HG03432 (cell line): ENCODE measurements around the gene DDX6.
"Not testable (repeated sequence)": the region's sequence is repeated elsewhere in the genome, so short reads cannot be mapped to it uniquely, and the experiment has no call there.

ENCODE experiments used
- ATAC-seq: cut with Tn5 transposase; IDR thresholded peaks from one replicate; pipeline ENCODE4 v1.9.1; 2021; ENCODE audit warnings: mild to moderate bottlenecking, moderate library complexity; ENCODE audit not compliant: unreplicated experiment

Gene DDX6, protein sequence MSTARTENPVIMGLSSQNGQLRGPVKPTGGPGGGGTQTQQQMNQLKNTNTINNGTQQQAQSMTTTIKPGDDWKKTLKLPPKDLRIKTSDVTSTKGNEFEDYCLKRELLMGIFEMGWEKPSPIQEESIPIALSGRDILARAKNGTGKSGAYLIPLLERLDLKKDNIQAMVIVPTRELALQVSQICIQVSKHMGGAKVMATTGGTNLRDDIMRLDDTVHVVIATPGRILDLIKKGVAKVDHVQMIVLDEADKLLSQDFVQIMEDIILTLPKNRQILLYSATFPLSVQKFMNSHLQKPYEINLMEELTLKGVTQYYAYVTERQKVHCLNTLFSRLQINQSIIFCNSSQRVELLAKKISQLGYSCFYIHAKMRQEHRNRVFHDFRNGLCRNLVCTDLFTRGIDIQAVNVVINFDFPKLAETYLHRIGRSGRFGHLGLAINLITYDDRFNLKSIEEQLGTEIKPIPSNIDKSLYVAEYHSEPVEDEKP

DNA sequence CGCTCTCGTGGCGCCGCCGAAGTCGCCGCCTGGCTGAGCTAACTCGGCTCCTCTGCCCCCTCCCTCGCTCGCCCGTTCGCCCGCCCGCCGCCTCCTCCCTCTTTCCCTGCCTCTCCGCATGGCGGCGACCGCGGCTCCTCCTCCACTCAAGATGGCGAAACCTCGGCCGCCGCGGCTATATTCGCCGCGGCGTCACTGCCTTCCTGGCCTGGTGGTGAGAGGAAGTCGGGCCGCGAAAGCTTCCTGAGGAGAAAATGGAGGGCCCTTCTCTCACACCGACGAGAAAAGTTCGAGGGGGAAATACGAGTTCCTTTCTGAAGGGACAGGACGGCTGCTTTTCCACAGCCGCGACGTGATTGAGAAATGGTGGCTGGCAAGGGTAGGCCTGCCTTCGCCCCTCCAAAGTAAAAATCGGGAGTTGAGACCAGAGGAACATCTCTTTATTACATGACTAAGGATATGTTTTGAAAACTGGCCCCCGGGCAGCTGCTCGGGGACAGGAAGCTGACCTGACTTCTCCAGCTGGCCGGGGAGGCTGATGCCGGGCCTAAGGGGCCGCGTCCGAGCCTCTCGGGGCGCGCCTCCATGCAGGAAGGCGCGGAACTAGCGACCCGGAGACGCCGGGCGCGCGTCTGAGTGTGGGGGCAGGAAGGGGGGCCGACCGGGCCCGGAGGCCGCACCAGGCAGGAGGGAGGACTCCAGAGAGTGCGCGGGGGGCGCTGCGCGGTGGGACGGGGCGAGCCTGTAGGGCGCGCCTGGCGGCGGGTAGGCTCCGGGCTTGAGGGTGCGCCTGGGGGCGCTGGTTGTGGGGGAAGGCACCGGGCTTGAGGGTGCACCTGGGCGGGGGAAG, at the start of gene DDX6:
Gene DDX6, minus strand, starts transcription at position 54 of the 850 bp plus-strand sequence. CDS start 4,913 bp downstream, outside the sequence.
- peak; percentile 53 for ATAC-seq

DNA sequence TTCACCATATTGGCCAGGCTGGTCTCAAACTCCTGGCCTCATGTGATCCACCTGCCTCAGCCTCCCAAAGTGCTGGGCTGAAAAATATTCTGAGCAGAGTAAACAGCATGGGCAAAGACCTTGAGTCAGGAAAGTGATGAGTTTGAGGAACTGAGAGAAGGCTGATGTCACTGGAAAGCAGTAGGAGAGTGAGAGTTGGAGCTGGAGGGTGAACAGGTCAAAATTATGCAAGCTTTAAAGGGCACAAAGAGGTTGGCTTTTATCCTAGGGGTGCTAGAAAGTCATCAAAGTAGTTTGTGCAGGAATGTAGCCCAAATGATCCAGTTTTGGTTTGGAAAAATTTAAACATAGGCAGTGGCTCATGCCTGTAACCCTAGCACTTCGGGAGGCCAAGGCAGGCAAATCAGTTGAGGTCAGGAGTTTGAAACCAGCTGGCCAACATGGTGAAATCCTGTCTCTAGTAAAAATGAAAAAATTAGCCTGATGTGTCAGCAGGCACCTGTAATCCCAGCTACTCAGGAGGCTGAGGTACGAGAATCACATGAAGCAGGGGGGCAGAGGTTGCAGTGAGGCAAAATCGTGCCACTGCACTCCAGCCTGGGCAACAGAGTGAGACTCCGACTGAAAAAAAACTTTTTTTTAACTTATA, 48.1 kb upstream of the DDX6 start:
- peak; percentile 78 for ATAC-seq

DNA sequence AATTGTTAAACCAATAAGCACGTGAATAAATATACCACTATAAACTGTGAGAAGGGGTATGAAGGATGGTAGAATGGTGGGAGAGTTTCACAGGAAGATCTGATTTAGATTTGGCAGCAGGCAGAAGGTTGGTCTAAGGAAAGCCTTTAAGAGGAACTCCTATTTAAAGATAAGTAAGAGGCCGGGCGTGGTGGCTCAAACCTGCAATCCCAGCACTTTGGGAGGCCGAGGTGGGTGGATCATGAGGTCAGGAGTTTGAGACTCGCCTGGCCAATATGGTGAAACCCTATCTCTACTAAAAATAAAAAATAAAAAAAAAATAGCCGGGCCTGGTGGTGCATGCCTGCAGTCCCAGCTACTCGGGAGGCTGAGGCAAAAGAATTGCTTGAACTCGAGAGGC, 46.9 kb upstream of the DDX6 start:
- ATAC-seq = no peak

DNA sequence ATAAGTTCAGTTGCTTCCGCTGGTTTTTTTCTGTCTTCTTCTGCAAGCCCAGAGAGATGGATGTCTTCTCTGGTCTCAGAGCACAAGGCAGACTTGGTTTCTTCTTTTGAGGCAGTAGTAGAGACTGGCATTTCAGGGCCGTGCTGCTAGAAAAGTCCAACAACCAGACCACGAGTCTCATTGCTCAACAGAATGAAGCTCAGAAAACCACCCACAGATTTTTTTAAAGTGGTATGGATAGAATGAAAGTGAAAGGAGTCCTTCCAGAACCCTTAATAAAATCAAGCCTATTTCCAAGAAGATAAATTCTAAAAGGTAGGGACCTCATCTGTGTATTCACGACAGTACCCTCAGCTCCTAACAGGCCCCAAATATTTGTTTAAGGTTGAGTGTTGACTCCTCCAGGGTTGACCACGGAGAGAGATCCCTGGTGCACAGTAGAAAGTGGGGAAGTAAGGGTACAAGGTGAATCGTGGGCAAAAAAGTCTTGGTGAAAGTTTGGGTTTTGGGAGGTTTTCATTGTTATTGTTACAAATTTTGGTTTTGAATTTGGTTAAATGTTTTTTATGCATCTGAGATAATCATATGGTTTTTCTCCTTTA, 43.6 kb upstream of the DDX6 start:
- ATAC-seq = no peak

DNA sequence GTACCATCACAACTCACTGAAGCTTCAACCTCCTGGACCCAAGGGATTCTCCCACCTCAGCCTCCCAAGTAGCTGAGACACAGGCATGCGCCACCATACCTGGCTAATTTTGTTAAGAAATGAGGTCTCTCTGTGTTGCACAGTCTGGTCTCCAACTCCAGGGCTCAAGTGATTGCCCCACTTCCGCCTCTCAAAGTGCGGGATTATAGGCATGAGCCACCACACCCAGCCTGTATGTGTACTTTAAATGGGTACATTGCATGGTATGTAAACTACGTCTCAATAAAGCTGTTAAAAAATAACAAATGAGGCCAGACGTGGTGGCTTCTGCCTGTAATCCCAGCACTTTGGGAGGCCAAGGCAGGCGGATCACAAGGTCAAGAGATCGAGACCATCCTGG, 36.2 kb upstream of the DDX6 start:
- ATAC-seq = no peak

DNA sequence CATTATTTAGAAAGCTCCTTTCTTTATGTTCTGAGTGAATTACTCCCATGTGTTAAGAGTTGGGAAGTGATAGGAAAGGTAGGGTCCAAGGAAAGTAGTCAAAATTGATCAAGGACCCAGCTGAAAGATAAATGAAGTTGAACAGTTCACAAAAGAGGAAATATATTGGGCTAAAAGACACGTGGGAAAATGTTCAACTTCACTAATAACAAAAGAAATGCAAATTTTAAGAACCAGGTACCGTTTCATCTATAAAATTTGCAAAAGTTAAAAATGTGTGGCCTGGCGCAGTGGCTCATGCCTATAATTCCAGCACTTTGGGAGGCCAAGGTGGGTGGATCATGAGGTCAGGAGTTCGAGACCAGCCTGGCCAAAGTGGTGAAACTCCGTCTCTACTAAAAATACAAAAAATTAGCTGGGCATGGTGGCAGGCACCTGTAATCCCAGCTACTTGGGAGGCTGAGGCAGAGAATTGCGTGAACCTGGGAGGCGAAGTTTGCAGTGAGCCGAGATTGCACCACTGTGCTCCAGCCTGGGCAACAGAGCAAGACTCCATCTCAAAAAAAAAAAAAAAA, 32.1 kb upstream of the DDX6 start:
- not testable (repeated sequence) for ATAC-seq

DNA sequence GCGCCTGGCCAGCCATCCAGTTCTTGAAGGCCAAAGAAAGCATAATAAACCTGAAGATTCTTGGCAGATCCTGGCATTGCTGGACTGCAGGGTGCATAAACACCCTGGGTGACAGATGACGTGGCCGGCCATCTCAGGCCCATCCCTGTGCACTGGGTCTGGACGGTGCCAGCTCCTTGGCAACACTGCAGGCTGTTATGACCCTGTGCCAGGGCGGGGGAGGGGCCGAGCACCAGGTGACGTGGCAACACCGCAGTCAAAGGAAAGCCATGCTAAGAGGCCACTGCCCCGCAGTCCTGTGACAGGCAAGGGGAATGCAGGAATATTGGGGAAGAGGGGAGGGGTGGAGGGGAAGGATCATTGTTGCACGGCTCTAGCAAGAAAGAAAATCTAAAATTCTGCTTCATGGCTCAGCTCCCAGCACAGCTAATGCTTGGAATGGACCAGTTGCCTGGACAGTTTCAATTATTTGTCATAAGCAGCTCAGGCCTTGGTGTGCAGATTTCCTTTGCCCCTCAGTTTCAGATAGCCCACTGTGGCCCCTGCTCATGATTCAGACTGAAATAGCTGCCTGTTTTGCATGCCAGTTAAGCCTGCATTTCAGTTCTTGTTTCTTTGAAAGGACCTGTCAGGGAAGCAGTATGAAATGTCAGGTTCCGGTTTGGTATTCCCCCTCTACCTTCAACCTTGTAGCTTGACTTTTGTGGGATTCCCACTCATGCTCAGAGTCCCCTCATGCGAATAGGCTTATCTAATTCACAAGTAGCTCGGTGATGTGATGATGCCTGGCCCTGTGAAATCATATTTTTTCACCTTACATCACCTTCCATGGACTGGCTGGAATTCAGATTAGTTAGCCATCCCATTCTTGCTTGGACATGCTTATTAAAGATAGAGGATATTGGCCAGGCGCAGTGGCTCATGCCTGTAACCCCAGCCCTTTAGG, 29.7 kb upstream of the DDX6 start:
- ATAC-seq = peak; percentile 93

DNA sequence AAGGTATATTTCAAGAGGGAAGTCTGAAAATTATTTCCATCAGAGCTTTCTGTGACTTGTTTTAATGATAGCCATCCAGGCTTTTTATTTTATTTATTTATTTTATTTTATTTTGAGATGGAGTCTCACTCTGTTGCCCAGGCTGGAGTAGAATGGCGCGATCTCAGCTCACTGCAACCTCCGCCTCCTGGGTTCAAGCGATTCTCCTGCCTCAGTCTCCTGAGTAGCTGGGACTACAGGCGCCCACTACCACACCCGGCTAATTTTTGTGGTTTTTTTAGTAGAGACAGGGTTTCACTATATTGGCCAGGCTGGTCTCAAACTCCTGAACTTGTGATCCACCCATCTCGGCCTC, 29.0 kb upstream of the DDX6 start:
- ATAC-seq = not testable (repeated sequence)

DNA sequence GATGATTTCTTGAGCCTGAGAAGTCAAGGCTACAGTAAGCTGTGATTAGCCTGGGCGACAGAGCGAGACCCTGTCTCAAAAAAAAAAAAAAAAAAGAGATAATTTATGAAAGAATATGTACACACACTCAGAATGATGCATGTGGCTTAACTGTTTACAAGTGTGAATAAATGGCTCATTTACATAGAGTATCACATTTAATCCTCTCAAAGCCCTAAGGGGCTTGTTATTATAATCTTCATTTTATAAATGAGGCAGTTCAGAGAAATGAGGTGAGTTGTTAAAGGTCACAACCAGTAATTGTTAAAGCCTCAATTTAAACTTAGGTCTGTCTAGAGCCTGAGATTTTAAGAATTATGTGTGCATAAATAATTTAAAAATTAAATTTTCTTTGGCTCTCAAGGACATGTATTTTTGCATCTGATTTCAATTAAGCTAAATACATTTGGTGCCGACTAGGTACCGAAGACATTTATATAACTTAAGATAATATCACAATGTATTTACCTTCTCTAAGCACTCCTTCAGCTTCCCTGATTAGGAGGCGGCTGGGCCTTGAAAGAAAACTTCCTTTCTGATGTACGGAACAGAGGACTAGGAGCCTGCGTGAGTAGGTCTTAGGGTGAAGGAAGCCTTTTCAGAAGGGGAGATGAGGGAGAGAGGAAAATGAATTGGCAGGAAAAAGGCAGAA, 28.5 kb upstream of the DDX6 start:
- ATAC-seq = no peak

DNA sequence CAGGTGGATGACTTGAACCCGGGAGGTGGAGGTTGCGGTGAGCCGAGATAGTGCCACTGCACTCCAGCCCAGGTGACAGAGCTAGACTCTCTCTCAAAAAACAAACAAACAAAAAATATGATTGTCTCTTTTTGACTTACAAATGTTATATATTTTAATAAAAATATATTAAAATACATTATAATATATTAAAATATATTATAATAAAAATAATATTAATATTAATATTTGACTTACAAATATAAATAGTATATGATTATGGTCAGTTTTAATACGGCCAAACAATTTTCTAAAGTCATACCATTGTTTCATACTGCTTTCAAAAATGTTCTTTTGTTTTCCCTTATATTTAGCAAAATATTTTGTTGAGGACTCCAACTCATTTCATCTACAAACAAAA, 27.2 kb upstream of the DDX6 start:
- ATAC-seq = no peak

DNA sequence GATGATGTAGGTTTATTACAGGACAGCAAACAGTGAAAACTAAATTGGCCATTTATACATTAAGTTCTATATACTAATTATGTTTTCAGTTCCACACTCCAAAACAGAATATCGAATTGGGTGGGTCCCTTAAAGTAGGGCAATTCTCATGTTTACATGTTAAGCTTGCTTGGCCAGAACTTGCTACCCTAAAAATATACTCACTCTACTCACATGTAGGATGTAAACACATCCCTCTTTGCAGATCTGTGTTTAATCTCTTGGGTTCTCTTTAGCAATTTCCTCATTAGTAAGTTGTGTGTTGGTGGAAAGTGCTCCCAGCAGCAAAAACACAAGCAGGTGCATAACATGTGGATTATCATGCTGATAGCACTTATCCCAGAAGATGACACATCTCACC, 22.6 kb upstream of the DDX6 start:
- no peak for ATAC-seq

DNA sequence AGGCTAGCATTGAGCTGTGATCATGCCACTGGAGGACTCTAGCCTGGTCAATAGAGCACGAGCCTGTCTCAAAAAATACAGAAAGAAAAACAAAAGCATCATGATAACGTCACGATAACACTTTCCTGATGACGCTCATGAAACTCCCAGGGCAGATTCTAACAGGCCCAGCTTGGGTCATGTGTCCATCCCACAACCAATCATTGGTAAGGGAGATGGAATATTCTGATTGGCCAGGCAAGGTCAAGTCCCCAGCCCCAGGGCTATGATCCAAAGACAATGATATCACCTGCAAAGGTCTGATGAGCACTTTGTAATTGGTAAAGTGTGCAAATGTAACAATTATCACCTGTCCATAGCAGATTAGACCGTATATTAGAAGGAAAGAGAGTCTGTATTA, 21.5 kb upstream of the DDX6 start:
- ATAC-seq = no peak

DNA sequence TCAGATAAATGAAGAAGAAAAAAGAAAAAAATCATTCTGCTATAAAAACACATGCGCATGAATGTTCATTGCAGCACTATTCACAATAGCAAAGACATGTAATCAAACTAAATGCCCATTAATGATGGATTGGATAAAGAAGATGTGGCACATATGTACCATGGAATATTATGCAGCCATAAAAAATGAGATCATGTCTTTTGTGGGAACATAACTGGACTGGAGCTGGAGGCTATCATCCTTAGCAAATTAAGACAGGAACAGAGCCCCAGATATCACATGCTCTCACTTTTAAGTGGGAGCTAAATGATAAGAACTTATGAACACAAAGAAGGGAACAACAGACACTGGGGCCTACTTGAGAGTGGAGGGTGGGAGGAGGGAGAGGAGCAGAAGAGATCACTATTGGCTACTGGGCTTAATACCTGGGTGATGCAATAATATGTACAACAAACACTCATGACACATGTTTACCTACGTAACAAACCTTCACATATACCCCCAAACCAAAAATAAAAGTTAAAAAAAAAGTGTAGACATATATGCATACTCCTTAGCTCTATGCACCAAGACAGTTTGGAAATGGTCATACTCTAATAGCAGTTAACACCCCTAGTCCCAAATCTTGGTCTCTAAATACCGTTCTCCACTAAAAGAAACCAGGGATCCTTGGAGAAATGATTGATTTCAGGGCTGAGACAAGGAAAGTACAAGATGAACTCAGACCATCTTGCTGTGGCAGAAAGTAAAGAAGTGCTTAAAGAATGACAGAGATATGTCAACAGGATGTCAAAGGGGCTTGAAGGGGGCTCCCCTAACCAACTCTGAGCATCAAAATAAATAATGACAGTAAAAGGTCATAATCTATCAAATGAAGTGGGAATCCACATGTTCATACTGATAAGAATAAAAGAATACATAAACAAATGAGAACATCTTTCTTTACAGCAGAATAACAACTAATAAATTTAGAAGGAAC, 17.1 kb upstream of the DDX6 start:
- no peak for ATAC-seq

DNA sequence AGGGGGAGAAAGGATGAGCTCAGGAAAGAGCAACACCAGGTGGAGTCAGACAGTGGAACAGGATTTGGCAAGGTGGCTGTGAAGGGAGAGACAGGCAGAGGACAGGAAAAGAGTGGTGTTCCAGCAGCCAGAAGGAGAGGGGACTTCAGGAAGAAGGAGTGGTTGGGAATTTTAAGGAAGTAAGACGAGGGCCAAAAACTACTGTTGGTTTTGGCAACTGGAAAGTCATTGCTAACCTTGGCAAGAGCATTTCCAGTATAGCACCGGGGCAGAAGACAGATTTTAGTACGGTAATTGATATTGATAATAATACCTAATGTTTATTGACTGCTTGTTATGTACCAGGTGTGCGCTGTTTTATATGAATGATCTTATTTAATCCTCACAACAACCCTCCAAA, 15.4 kb upstream of the DDX6 start:
- no peak for ATAC-seq

DNA sequence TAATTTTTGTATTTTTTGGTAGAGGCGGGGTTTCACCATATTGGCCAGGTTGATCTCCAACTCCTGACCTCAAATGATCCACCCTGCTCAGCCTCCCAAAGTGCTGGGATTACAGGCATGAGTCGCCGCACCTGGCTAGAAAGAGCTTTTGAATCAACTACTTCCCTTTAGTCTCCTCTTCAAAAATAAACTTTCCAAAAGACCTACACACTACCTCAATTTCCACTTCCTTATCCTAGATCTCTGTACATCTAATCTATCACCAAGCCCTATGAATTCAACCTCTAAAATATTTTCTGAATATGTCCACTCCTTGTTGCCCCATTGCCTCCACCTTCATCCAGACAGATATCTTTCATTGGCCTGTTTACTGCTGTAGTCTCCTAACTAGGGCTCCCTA, 13.1 kb upstream of the DDX6 start:
- no peak for ATAC-seq

DNA sequence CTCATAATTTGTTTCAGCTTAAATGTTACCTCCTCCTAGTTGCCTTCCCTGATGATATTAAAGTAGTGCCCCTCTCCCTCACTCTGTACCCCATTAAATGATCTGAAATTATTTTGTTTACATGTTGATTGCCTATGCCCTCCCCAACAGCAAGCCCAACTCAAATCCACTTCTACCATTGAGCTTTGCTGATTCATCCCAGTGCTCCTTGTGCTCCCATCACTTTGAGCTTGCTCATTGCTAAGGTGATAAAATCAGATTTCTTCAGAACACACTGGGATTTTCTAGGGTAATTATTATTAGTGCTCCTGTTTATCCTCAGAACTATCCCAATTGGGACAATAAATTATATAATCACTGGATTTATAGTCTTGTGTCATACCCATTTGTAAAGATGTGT, 8.4 kb upstream of the DDX6 start:
- ATAC-seq = no peak

DNA sequence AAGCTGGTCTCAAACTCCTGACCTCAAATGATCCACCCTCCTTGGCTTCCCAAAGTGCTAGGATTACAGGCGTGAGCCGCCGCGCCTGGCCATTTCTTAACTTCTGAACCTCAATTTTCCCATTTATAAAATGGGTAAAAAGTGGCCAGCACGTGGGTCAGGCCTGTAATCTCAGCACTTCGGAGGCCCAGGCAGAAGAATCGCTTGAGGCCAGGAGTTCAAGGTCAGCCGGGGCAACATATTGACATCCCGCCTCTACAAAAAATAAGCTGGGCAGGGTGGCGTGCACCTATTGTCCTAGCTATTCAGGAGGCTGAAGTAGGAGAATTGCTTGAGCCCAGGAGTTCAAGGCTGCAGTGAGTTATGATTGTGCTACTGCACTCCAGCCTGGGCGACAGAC, 6.5 kb upstream of the DDX6 start:
- no peak for ATAC-seq

DNA sequence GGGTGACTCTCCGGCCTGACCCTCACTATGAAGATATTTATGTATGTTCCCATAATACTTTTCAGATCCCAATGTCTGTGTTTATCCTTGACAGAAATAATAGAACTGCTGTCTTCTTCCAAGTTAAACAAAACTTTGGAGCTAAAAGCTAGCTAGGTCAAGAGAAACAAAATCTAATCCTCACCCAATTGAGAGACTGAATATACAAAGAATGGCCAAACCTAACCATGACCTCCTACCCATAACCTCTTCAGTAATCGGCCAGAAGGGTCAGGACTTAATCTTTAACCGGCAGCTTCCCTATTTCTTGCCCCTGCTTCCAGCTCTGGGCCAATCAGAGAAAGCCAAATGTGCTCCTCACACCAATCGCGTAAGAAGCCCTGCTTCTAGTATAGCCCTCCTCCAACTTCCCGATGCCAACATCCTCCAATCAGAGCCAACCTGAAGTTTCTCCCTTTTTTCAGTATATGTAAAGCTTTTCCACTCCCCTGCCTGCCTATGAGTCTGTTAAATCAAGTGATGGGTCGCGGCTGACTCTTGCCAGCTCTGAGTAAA, 1.7 kb upstream of the DDX6 start:
- peak; percentile 69 for ATAC-seq
